Measurements from ENCODE around the gene DHRS3. TPM values are rescaled to one million over a fixed set of nuclear protein-coding genes. Genes with fewer than 3 reads are reported as not detected.
"Not testable (repeated sequence)": the region's sequence is repeated elsewhere in the genome, so short reads cannot be mapped to it uniquely, and the experiment has no call there.

The DHRS3 gene
- total and polyA plus RNA-seq, 2 donors: 20.5 to 56.8 TPM

- H3K27me3 ChIP-seq (ENCODE audit: control insufficient read depth in 2 of 2, insufficient read depth in 1 of 2, low read length in 1 of 2): no peaks in the 10 kb centered on the region
- H3K9me3 ChIP-seq (ENCODE audit: control insufficient read depth in 2 of 2, insufficient read depth in 1 of 2, low read length in 1 of 2): no peaks in the 10 kb centered on the region
- H3K36me3 ChIP-seq (ENCODE audit: control insufficient read depth in 2 of 2, insufficient read depth in 2 of 2, low read length in 1 of 2): no peaks in the 10 kb centered on the region
- WGBS: 98% methylated on average over 16 of the region's 16 CpGs
- DNase-seq (ENCODE audit: low read depth in 6 of 9, low spot score in 9 of 9): no peak
- H3K4me3 ChIP-seq (ENCODE audit: low read length in 2 of 2): no peak overlapping the region
- H3K27ac ChIP-seq (ENCODE audit: low read depth in 1 of 2, low read length in 1 of 2): no peak overlapping the region
- no peaks in the 10 kb centered on the region for H3K4me1 ChIP-seq (ENCODE audit: control insufficient read depth in 2 of 2, insufficient read depth in 2 of 2, low read length in 2 of 2)
Measured at GRCh38 chr1:12527564-12527963, 90.4 kb downstream of the DHRS3 start.

GRCh38 chr1:12525311-12526181, 92.5 kb downstream of the DHRS3 start:
- WGBS: 96% methylated on average over 13 of the region's 13 CpGs
- no peak for DNase-seq (ENCODE audit: low read depth in 6 of 9, low spot score in 9 of 9)
- Histone ChIP-seq H3K27me3 (ENCODE audit: control insufficient read depth in 2 of 2, insufficient read depth in 1 of 2, low read length in 1 of 2) (no peaks in the 10 kb centered on the region), H3K4me3 (ENCODE audit: low read length in 2 of 2) (no peak overlapping the region), H3K36me3 (ENCODE audit: control insufficient read depth in 2 of 2, insufficient read depth in 2 of 2, low read length in 1 of 2) (no peaks in the 10 kb centered on the region), H3K4me1 (ENCODE audit: control insufficient read depth in 2 of 2, insufficient read depth in 2 of 2, low read length in 2 of 2) (no peaks in the 10 kb centered on the region), H3K9me3 (ENCODE audit: control insufficient read depth in 2 of 2, insufficient read depth in 1 of 2, low read length in 1 of 2) (no peaks in the 10 kb centered on the region), H3K27ac (ENCODE audit: low read depth in 1 of 2, low read length in 1 of 2) (no peak overlapping the region)

- Histone ChIP-seq H3K36me3 (ENCODE audit: control insufficient read depth in 2 of 2, insufficient read depth in 2 of 2, low read length in 1 of 2) (no peaks in the 10 kb centered on the region), H3K9me3 (ENCODE audit: control insufficient read depth in 2 of 2, insufficient read depth in 1 of 2, low read length in 1 of 2) (no peaks in the 10 kb centered on the region), H3K27me3 (ENCODE audit: control insufficient read depth in 2 of 2, insufficient read depth in 1 of 2, low read length in 1 of 2) (no peaks in the 10 kb centered on the region), H3K27ac (ENCODE audit: low read depth in 1 of 2, low read length in 1 of 2) (no peak overlapping the region), H3K4me1 (ENCODE audit: control insufficient read depth in 2 of 2, insufficient read depth in 2 of 2, low read length in 2 of 2) (no peaks in the 10 kb centered on the region), H3K4me3 (ENCODE audit: low read length in 2 of 2) (no peak overlapping the region)
- WGBS: over 99% methylated on average over 2 of the region's 2 CpGs
- no peak for DNase-seq (ENCODE audit: low read depth in 6 of 9, low spot score in 9 of 9)
Measured at GRCh38 chr1:12524266-12524665, 93.7 kb downstream of the DHRS3 start.

GRCh38 chr1:12522780-12523179, 95.2 kb downstream of the DHRS3 start:
- DNase-seq (ENCODE audit: low read depth in 6 of 9, low spot score in 9 of 9); H3K36me3 ChIP-seq (ENCODE audit: control insufficient read depth in 2 of 2, insufficient read depth in 2 of 2, low read length in 1 of 2); H3K4me3 ChIP-seq (ENCODE audit: low read length in 2 of 2); H3K9me3 ChIP-seq (ENCODE audit: control insufficient read depth in 2 of 2, insufficient read depth in 1 of 2, low read length in 1 of 2); H3K27me3 ChIP-seq (ENCODE audit: control insufficient read depth in 2 of 2, insufficient read depth in 1 of 2, low read length in 1 of 2); H3K27ac ChIP-seq (ENCODE audit: low read depth in 1 of 2, low read length in 1 of 2); H3K4me1 ChIP-seq (ENCODE audit: control insufficient read depth in 2 of 2, insufficient read depth in 2 of 2, low read length in 2 of 2): not testable (repeated sequence)
- 97% methylated on average over 9 of the region's 9 CpGs for WGBS

GRCh38 chr1:12521096-12521495, 96.9 kb downstream of the DHRS3 start:
- H3K27me3 ChIP-seq (ENCODE audit: control insufficient read depth in 2 of 2, insufficient read depth in 1 of 2, low read length in 1 of 2): no peaks in the 10 kb centered on the region
- 94% methylated on average over 5 of the region's 5 CpGs for WGBS
- H3K36me3 ChIP-seq (ENCODE audit: control insufficient read depth in 2 of 2, insufficient read depth in 2 of 2, low read length in 1 of 2): no peaks in the 10 kb centered on the region
- no peaks in the 10 kb centered on the region for H3K9me3 ChIP-seq (ENCODE audit: control insufficient read depth in 2 of 2, insufficient read depth in 1 of 2, low read length in 1 of 2)
- DNase-seq (ENCODE audit: low read depth in 6 of 9, low spot score in 9 of 9): no peak
- H3K4me3 ChIP-seq (ENCODE audit: low read length in 2 of 2): no peak overlapping the region
- H3K27ac ChIP-seq (ENCODE audit: low read depth in 1 of 2, low read length in 1 of 2): no peak overlapping the region
- H3K4me1 ChIP-seq (ENCODE audit: control insufficient read depth in 2 of 2, insufficient read depth in 2 of 2, low read length in 2 of 2): peaks cover 3% of the 10 kb centered on the region in 2 donors

GRCh38 chr1:12519693-12520364, 98.2 kb downstream of the DHRS3 start:
- Histone ChIP-seq H3K27me3 (ENCODE audit: control insufficient read depth in 2 of 2, insufficient read depth in 1 of 2, low read length in 1 of 2) (no peaks in the 10 kb centered on the region), H3K9me3 (ENCODE audit: control insufficient read depth in 2 of 2, insufficient read depth in 1 of 2, low read length in 1 of 2) (no peaks in the 10 kb centered on the region), H3K27ac (ENCODE audit: low read depth in 1 of 2, low read length in 1 of 2) (no peak overlapping the region), H3K4me3 (ENCODE audit: low read length in 2 of 2) (no peak overlapping the region), H3K4me1 (ENCODE audit: control insufficient read depth in 2 of 2, insufficient read depth in 2 of 2, low read length in 2 of 2) (peaks cover 3% of the 10 kb centered on the region in 2 donors), H3K36me3 (ENCODE audit: control insufficient read depth in 2 of 2, insufficient read depth in 2 of 2, low read length in 1 of 2) (no peaks in the 10 kb centered on the region)
- WGBS: 97% methylated on average over 11 of the region's 11 CpGs
- no peak for DNase-seq (ENCODE audit: low read depth in 6 of 9, low spot score in 9 of 9)

GRCh38 chr1:12518931-12519692, 98.9 kb downstream of the DHRS3 start:
- Histone ChIP-seq H3K9me3 (ENCODE audit: control insufficient read depth in 2 of 2, insufficient read depth in 1 of 2, low read length in 1 of 2) (no peaks in the 10 kb centered on the region), H3K36me3 (ENCODE audit: control insufficient read depth in 2 of 2, insufficient read depth in 2 of 2, low read length in 1 of 2) (no peaks in the 10 kb centered on the region), H3K4me3 (ENCODE audit: low read length in 2 of 2) (no peak overlapping the region), H3K27me3 (ENCODE audit: control insufficient read depth in 2 of 2, insufficient read depth in 1 of 2, low read length in 1 of 2) (no peaks in the 10 kb centered on the region), H3K4me1 (ENCODE audit: control insufficient read depth in 2 of 2, insufficient read depth in 2 of 2, low read length in 2 of 2) (peaks cover 3% of the 10 kb centered on the region in 2 donors), H3K27ac (ENCODE audit: low read depth in 1 of 2, low read length in 1 of 2) (peak overlapping the region in 1 of 2 donors; percentile 4)
- 86% methylated on average over 21 of the region's 21 CpGs for WGBS
- no peak for DNase-seq (ENCODE audit: low read depth in 6 of 9, low spot score in 9 of 9)
